ENCODE results near the gene HMGCL. TPM values are rescaled to one million over a fixed set of nuclear protein-coding genes. Genes with fewer than 3 reads are reported as not detected.
A peak's percentile ranks its signal among the peaks of the same experiment; 100 is the strongest.

Gene HMGCL
- total and polyA plus RNA-seq, 2 of the 13 experiments (the other 11 are each of a cell fraction or from before 2014, with no cell fraction given), result 21.3 to 41.4 TPM

- TF ChIP-seq ZNF383 (CRISPR knock-in tag; IDR thresholded peaks at IDR 0.05; ENCODE audit: borderline replicate concordance), result no peak
- peak; percentile 59 for TF ChIP-seq HCFC1 (IDR thresholded peaks at IDR 0.05; ENCODE audit: low read depth, low read length)
- TF ChIP-seq CREB3 (CRISPR knock-in tag; IDR thresholded peaks at IDR 0.05), result no peak
- TF ChIP-seq ZNF644 (CRISPR knock-in tag; IDR thresholded peaks at IDR 0.05; ENCODE audit: low read depth), result no peak
- TF ChIP-seq TP53 (CRISPR knock-in tag; conservative IDR thresholded peaks at IDR 0.05), result no peak
- no peak for TF ChIP-seq IRX3 (CRISPR knock-in tag; IDR thresholded peaks at IDR 0.05; ENCODE audit: borderline replicate concordance, low read depth)
- 0 out of 2 replicates have a peak, but pooled peaks have one; percentile 26 for TF ChIP-seq ISL2 (CRISPR knock-in tag; IDR thresholded peaks at IDR 0.05)
- no peak for TF ChIP-seq ZNF264 (CRISPR knock-in tag; IDR thresholded peaks at IDR 0.05)
- TF ChIP-seq, protein P1, sequence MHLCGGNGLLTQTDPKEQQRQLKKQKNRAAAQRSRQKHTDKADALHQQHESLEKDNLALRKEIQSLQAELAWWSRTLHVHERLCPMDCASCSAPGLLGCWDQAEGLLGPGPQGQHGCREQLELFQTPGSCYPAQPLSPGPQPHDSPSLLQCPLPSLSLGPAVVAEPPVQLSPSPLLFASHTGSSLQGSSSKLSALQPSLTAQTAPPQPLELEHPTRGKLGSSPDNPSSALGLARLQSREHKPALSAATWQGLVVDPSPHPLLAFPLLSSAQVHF (CRISPR knock-in tag; IDR thresholded peaks at IDR 0.05), result no peak
- TF ChIP-seq ZNF605 (CRISPR knock-in tag; IDR thresholded peaks at IDR 0.05), result peak; percentile 80
- TF ChIP-seq ZNF382 (CRISPR knock-in tag; IDR thresholded peaks at IDR 0.05; ENCODE audit: borderline replicate concordance), result no peak
- peak; percentile 29; the same call in 1 of the 2 replicates for TF ChIP-seq EED (CRISPR knock-in tag; IDR thresholded peaks at IDR 0.05)
- no peak for TF ChIP-seq NCOR1 (IDR thresholded peaks at IDR 0.05; ENCODE audit: borderline replicate concordance, low read length)
- TF ChIP-seq, protein P2, sequence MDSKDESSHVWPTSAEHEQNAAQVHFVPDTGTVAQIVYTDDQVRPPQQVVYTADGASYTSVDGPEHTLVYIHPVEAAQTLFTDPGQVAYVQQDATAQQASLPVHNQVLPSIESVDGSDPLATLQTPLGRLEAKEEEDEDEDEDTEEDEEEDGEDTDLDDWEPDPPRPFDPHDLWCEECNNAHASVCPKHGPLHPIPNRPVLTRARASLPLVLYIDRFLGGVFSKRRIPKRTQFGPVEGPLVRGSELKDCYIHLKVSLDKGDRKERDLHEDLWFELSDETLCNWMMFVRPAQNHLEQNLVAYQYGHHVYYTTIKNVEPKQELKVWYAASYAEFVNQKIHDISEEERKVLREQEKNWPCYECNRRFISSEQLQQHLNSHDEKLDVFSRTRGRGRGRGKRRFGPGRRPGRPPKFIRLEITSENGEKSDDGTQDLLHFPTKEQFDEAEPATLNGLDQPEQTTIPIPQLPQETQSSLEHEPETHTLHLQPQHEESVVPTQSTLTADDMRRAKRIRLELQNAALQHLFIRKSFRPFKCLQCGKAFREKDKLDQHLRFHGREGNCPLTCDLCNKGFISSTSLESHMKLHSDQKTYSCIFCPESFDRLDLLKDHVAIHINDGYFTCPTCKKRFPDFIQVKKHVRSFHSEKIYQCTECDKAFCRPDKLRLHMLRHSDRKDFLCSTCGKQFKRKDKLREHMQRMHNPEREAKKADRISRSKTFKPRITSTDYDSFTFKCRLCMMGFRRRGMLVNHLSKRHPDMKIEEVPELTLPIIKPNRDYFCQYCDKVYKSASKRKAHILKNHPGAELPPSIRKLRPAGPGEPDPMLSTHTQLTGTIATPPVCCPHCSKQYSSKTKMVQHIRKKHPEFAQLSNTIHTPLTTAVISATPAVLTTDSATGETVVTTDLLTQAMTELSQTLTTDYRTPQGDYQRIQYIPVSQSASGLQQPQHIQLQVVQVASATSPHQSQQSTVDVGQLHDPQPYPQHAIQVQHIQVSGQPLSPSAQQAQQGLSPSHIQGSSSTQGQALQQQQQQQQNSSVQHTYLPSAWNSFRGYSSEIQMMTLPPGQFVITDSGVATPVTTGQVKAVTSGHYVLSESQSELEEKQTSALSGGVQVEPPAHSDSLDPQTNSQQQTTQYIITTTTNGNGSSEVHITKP (CRISPR knock-in tag; IDR thresholded peaks at IDR 0.05; ENCODE audit: low read depth), result no peak; the same call in 1 of the 2 replicates
- TF ChIP-seq, protein P3, sequence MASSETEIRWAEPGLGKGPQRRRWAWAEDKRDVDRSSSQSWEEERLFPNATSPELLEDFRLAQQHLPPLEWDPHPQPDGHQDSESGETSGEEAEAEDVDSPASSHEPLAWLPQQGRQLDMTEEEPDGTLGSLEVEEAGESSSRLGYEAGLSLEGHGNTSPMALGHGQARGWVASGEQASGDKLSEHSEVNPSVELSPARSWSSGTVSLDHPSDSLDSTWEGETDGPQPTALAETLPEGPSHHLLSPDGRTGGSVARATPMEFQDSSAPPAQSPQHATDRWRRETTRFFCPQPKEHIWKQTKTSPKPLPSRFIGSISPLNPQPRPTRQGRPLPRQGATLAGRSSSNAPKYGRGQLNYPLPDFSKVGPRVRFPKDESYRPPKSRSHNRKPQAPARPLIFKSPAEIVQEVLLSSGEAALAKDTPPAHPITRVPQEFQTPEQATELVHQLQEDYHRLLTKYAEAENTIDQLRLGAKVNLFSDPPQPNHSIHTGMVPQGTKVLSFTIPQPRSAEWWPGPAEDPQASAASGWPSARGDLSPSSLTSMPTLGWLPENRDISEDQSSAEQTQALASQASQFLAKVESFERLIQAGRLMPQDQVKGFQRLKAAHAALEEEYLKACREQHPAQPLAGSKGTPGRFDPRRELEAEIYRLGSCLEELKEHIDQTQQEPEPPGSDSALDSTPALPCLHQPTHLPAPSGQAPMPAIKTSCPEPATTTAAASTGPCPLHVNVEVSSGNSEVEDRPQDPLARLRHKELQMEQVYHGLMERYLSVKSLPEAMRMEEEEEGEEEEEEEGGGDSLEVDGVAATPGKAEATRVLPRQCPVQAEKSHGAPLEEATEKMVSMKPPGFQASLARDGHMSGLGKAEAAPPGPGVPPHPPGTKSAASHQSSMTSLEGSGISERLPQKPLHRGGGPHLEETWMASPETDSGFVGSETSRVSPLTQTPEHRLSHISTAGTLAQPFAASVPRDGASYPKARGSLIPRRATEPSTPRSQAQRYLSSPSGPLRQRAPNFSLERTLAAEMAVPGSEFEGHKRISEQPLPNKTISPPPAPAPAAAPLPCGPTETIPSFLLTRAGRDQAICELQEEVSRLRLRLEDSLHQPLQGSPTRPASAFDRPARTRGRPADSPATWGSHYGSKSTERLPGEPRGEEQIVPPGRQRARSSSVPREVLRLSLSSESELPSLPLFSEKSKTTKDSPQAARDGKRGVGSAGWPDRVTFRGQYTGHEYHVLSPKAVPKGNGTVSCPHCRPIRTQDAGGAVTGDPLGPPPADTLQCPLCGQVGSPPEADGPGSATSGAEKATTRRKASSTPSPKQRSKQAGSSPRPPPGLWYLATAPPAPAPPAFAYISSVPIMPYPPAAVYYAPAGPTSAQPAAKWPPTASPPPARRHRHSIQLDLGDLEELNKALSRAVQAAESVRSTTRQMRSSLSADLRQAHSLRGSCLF (CRISPR knock-in tag; IDR thresholded peaks at IDR 0.05; ENCODE audit: borderline replicate concordance), result no peak
- peak; percentile 14; the same call in 1 of the 2 replicates for TF ChIP-seq MTA1 (CRISPR knock-in tag; IDR thresholded peaks at IDR 0.05; ENCODE audit: borderline replicate concordance)
- TF ChIP-seq ZNF160 (CRISPR knock-in tag; IDR thresholded peaks at IDR 0.05), result peak; percentile 75; the same call in 1 of the 2 replicates
- no peak; the same call in 1 of the 2 replicates for TF ChIP-seq MXD4 (CRISPR knock-in tag; IDR thresholded peaks at IDR 0.05)
These were observed 24.6 kb downstream of the HMGCL start, which contains the start of gene GALE (continued) for GRCh38 chr1:23800400-23801337.
